Aorta (tissue), 5 donors: ENCODE measurements around the gene SLC30A4. TPM values are rescaled to one million over a fixed set of nuclear protein-coding genes. Genes with fewer than 3 reads are reported as not detected.
"Not testable (repeated sequence)": the region's sequence is repeated elsewhere in the genome, so short reads cannot be mapped to it uniquely, and the experiment has no call there.

ENCODE experiments used
- ATAC-seq: fragments of 200-7000 bp; cut with Tn5 transposase; one replicate; pipeline ENCODE4 v1.9.1; 2022; ENCODE audit warnings: moderate library complexity; ENCODE audit not compliant: low FRiP score
- DNase-seq, 2 donors: peaks; one replicate each; pipeline ENCODE4 v3.0.0-alpha.2; 2020
- H3K27ac ChIP-seq, 2 donors: one replicate each; pipeline ENCODE4 v1.5.1; 2013; ENCODE audit warnings: low read length in 2 of 2, mild to moderate bottlenecking in 2 of 2, moderate library complexity in 2 of 2, control low read depth in 1 of 2, inconsistent platforms in 1 of 2, low read depth in 1 of 2
- H3K27me3 ChIP-seq, 2 donors: one replicate each; pipeline ENCODE4 v1.6.1; 2013; ENCODE audit warnings: control low read depth in 1 of 2, low read length in 1 of 2, mild to moderate bottlenecking in 1 of 2, moderate library complexity in 1 of 2; ENCODE audit not compliant: insufficient read depth in 2 of 2, control insufficient read depth in 1 of 2
- H3K36me3 ChIP-seq, 2 donors: one replicate each; pipeline ENCODE4 v1.6.1; 2013; ENCODE audit warnings: control low read depth in 1 of 2, low read length in 1 of 2, mild to moderate bottlenecking in 1 of 2; ENCODE audit not compliant: insufficient read depth in 2 of 2, control insufficient read depth in 1 of 2
- H3K4me1 ChIP-seq, 2 donors: one replicate each; pipeline ENCODE4 v1.6.1; 2013; ENCODE audit warnings: low read length in 2 of 2, control low read depth in 1 of 2, mild to moderate bottlenecking in 1 of 2, moderate library complexity in 1 of 2; ENCODE audit not compliant: insufficient read depth in 2 of 2, control insufficient read depth in 1 of 2
- H3K4me3 ChIP-seq, 2 donors: one replicate each; pipeline ENCODE4 v1.5.1; 2013; ENCODE audit warnings: low read length in 2 of 2, control low read depth in 1 of 2, mild to moderate bottlenecking in 1 of 2
- H3K9me3 ChIP-seq: one replicate; pipeline ENCODE4 v1.6.1; 2013; ENCODE audit warnings: mild to moderate bottlenecking, low read length; ENCODE audit not compliant: control insufficient read depth
- WGBS, 2 donors: extraction: QIAGEN DNeasy Blood & Tissue Kit; methylation state at CpG; one replicate each; pipeline ENCODE4 v1.1.7; 2013; 5-methylcytosine and 5-hydroxymethylcytosine counted together
- intact Hi-C, 2 donors: fragments of 100-400 bp; cut with DNase I; formaldehyde crosslinking; loops; one replicate each; pipeline versions ENCODE4 v1.14.2 to v1.15.0; 2022
- polyA plus RNA-seq, 2 donors: library from polyadenylated mRNA; stranded (reverse); fragments of 200-250 nt; gene quantifications; one replicate each; pipeline ENCODE4 v1.2.3, GENCODE V29; 2013
- total RNA-seq, 2 donors: library from RNA; stranded (reverse); fragmentation: NEBNext Ultra II Directional; extraction: Animal tissue kit (Norgen Biotek cat#: 25700); gene quantifications; one replicate each; pipeline ENCODE4 v1.2.1, GENCODE V29; 2021
- donor health status: healthy with polysubstance abuse.
- donor health status: Bipolar disorder and iron deficiency.
- donor health status: DM: no; HTN: no; CAD: no.
- donor health status: DM: no; HTN: no; CAD: no.
- donor health status: DM: yes; HTN: yes; CAD: no.

Gene SLC30A4
- total and polyA plus RNA-seq, 4 donors: 3.7 to 10.2 (median 7.2) TPM

DNA sequence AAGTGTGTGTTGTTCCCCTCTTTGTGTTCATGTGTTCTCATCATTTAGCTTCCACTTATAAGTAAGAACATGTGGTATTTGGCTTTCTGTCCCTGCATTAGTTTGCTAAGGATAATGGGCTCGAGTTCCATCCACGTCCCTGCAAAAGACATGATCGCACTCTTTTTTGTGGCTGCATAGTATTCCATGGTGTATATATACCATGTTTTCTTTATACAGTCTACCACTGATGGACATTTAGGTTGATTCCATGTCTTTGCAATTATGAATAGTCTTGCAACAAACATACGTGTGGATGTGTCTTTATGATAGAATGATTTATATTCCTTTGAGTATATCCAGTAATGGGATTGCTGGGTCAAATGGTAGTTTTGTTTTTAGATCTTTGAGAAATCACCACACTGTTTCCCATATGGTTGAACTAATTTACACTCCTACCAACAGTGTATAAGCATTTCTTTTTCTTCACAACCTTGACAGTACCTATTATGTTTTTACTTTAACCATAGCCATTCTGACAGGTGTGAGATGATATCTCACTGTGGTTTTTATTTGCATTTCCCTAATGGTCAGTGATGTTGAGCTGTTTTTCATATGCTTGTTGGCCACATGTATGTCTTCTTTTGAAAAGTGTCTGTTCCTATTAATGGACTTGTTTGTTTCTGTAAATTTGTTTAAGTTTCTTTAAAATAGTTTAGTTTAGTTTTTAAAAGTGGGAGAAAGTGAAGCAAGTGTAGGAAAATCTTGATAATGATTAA lies 21.9 kb upstream of the SLC30A4 start:
- H3K27me3 ChIP-seq: no peaks in the 10 kb centered on the region
- H3K4me1 ChIP-seq: no peaks in the 10 kb centered on the region
- DNase-seq: no peak
- no peak overlapping the region for H3K27ac ChIP-seq
- H3K9me3 ChIP-seq: no peaks in the 10 kb centered on the region
- no peak overlapping the region for H3K4me3 ChIP-seq
- no peaks in the 10 kb centered on the region for H3K36me3 ChIP-seq
- no peak for ATAC-seq
- WGBS, 2 donors: 90% methylated on average over 4 of the region's 4 CpGs
- intact Hi-C loops: no loop called here

GRCh38 chr15:45543051-45543450 lies 20.5 kb upstream of the SLC30A4 start:
- no peaks in the 10 kb centered on the region for H3K4me1 ChIP-seq
- ATAC-seq (no peak), DNase-seq (no peak)
- no peak overlapping the region for H3K27ac ChIP-seq
- no peaks in the 10 kb centered on the region for H3K9me3 ChIP-seq
- H3K4me3 ChIP-seq: no peak overlapping the region
- intact Hi-C loops: no loop called here
- no peaks in the 10 kb centered on the region for H3K36me3 ChIP-seq
- H3K27me3 ChIP-seq: no peaks in the 10 kb centered on the region
- WGBS, 2 donors: 87 to 88% methylated on average over 3 of the region's 3 CpGs

DNA sequence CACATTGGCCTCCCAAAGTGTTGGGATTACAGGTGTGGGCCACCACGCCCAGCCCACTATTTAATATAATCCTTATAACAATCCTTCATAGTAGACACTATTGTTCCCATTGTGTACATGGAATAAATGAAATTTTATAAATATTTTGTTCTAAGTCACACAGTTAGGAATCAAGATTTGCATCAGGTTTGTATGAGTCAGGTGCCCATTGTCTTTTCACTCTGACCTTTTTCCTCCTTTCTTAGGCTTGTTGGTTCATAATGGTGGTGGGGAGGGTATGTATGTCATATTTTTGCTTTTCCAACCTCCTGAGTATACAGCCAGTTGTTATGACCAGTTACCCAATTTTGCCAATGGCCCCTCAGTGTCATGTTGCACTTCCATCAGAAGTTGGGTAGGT lies 18.0 kb upstream of the SLC30A4 start:
- Histone ChIP-seq H3K27ac (no peak overlapping the region), H3K4me3 (no peak overlapping the region), H3K4me1 (no peaks in the 10 kb centered on the region), H3K36me3 (no peaks in the 10 kb centered on the region), H3K27me3 (no peaks in the 10 kb centered on the region), H3K9me3 (no peaks in the 10 kb centered on the region)
- 86 to 88% methylated on average over 1 of the region's 1 CpG for WGBS, 2 donors
- ATAC-seq (no peak), DNase-seq (no peak)
- intact Hi-C loops: no loop called here

- Histone ChIP-seq H3K9me3 (no peaks in the 10 kb centered on the region), H3K27me3 (no peaks in the 10 kb centered on the region), H3K4me3 (no peak overlapping the region), H3K4me1 (no peaks in the 10 kb centered on the region), H3K36me3 (no peaks in the 10 kb centered on the region), H3K27ac (no peak overlapping the region)
- 72 to 76% methylated on average over 3 of the region's 3 CpGs for WGBS, 2 donors
- DNase-seq (no peak), ATAC-seq (no peak)
- intact Hi-C loops: no loop called here
These were observed 17.1 kb upstream of the SLC30A4 start for GRCh38 chr15:45539680-45540079.

- Histone ChIP-seq H3K36me3 (no peaks in the 10 kb centered on the region), H3K9me3 (no peaks in the 10 kb centered on the region), H3K27ac (no peak overlapping the region), H3K4me3 (no peak overlapping the region), H3K27me3 (no peaks in the 10 kb centered on the region), H3K4me1 (no peaks in the 10 kb centered on the region)
- ATAC-seq (no peak), DNase-seq (no peak)
- 46 to 47% methylated on average over 3 of the region's 3 CpGs for WGBS, 2 donors
- intact Hi-C loops: no loop called here
These were observed 14.4 kb upstream of the SLC30A4 start for GRCh38 chr15:45536934-45537333.

- WGBS, 2 donors: 92 to 97% methylated on average over 2 of the region's 2 CpGs
- H3K4me1 ChIP-seq: no peaks in the 10 kb centered on the region
- H3K9me3 ChIP-seq: no peaks in the 10 kb centered on the region
- H3K4me3 ChIP-seq: no peak overlapping the region
- DNase-seq: no peak
- no peaks in the 10 kb centered on the region for H3K27me3 ChIP-seq
- H3K36me3 ChIP-seq: no peaks in the 10 kb centered on the region
- intact Hi-C loops: no loop called here
- H3K27ac ChIP-seq: no peak overlapping the region
- no peak for ATAC-seq
These were observed 13.0 kb upstream of the SLC30A4 start for GRCh38 chr15:45535486-45536042.

GRCh38 chr15:45534821-45535220 lies 12.3 kb upstream of the SLC30A4 start:
- DNase-seq: no peak
- Histone ChIP-seq H3K27ac (no peak overlapping the region), H3K4me1 (no peaks in the 10 kb centered on the region), H3K4me3 (no peak overlapping the region), H3K36me3 (no peaks in the 10 kb centered on the region), H3K27me3 (no peaks in the 10 kb centered on the region), H3K9me3 (no peaks in the 10 kb centered on the region)
- intact Hi-C loops: no loop called here
- no peak for ATAC-seq
- 82 to 85% methylated on average over 1 of the region's 1 CpG for WGBS, 2 donors

GRCh38 chr15:45532892-45533291 lies 10.3 kb upstream of the SLC30A4 start:
- H3K27me3 ChIP-seq, H3K9me3 ChIP-seq, ATAC-seq, H3K4me1 ChIP-seq, H3K27ac ChIP-seq, H3K36me3 ChIP-seq, intact Hi-C loops, DNase-seq, H3K4me3 ChIP-seq: not testable (repeated sequence)
- WGBS, 2 donors: 54 to 58% methylated on average over 3 of the region's 3 CpGs

DNA sequence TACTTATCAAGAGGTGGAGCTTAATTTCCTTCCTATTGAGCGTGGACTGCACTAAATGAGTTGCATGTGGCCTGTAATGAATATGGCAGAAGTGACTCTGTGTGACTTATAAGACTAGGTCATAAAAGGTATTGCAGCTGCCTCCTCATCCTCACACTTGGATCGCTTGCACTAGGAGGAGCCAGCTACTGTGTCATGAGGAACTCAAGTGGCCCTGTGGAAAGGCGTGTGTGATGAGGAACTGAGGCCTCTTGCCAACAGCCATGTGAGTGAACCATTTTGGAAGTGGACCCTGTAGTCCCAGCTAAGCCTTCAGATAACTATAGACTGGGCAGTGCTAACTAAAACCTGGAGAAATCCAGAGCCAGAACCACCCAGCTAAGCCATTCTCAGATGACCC lies 7.1 kb upstream of the SLC30A4 start:
- Histone ChIP-seq H3K9me3 (no peaks in the 10 kb centered on the region), H3K4me1 (no peaks in the 10 kb centered on the region), H3K4me3 (no peak overlapping the region), H3K36me3 (no peaks in the 10 kb centered on the region), H3K27me3 (no peaks in the 10 kb centered on the region), H3K27ac (no peak overlapping the region)
- 74 to 85% methylated on average over 3 of the region's 3 CpGs for WGBS, 2 donors
- ATAC-seq: no peak
- peak in 1 of 2 donors; percentile 49 for DNase-seq
- intact Hi-C loops: loop anchor here in 1 of 2 donors (10.0 kb wide), 1 partner anchor 85 kb away; no protein-coding TSS in a partner anchor
